GM12874 (cell line): ENCODE data around the gene FAM199X.
A peak's percentile ranks its signal among the peaks of the same experiment; 100 is the strongest.

Experiments used
- CTCF ChIP-seq: IDR thresholded peaks from 2 replicates; pipeline ENCODE4 v1.5.1; 2011; ENCODE audit warnings: low read depth, mild to moderate bottlenecking, control low read depth, low read length, moderate library complexity; ENCODE audit not compliant: insufficient read depth

Gene FAM199X

GRCh38 chrX:104165894-104166734, at the start of gene FAM199X:
FAM199X (plus strand) TSS chrX:104166453; CDS start chrX:104166786, 333 bp downstream.
- peak; percentile 55 for TF ChIP-seq CTCF

- TF ChIP-seq CTCF, result no peak
Observed at GRCh38 chrX:104117759-104118158, 48.5 kb upstream of the FAM199X start.

- no peak for TF ChIP-seq CTCF
Observed at GRCh38 chrX:104118765-104119164, 47.5 kb upstream of the FAM199X start.

GRCh38 chrX:104122829-104123228, 43.4 kb upstream of the FAM199X start:
- TF ChIP-seq CTCF, result no peak

GRCh38 chrX:104126856-104127255, 39.4 kb upstream of the FAM199X start:
- TF ChIP-seq CTCF, result no peak

GRCh38 chrX:104130808-104131207, 35.4 kb upstream of the FAM199X start:
- TF ChIP-seq CTCF, result no peak

GRCh38 chrX:104134583-104135261, 31.5 kb upstream of the FAM199X start:
- TF ChIP-seq CTCF, result no peak
